ENCODE results near the gene MYO7A.

- TF ChIP-seq POLR2AphosphoS5 (IDR thresholded peaks at IDR 0.05) (no peak), POLR2A (IDR thresholded peaks at IDR 0.05) (no peak), EP300 (IDR thresholded peaks at IDR 0.05) (no peak)
- TF ChIP-seq, protein P1, sequence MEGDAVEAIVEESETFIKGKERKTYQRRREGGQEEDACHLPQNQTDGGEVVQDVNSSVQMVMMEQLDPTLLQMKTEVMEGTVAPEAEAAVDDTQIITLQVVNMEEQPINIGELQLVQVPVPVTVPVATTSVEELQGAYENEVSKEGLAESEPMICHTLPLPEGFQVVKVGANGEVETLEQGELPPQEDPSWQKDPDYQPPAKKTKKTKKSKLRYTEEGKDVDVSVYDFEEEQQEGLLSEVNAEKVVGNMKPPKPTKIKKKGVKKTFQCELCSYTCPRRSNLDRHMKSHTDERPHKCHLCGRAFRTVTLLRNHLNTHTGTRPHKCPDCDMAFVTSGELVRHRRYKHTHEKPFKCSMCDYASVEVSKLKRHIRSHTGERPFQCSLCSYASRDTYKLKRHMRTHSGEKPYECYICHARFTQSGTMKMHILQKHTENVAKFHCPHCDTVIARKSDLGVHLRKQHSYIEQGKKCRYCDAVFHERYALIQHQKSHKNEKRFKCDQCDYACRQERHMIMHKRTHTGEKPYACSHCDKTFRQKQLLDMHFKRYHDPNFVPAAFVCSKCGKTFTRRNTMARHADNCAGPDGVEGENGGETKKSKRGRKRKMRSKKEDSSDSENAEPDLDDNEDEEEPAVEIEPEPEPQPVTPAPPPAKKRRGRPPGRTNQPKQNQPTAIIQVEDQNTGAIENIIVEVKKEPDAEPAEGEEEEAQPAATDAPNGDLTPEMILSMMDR (IDR thresholded peaks at IDR 0.05) = no peak
Measured at GRCh38 chr11:77124041-77124440, 4.0 kb upstream of the MYO7A start.
